GM13977 (cell line): ENCODE measurements around the gene SAXO1.

Experiments used
- DNase-seq: peaks from one replicate; pipeline ENCODE4 v3.0.0; 2012; ENCODE audit warnings: low spot score
- CTCF ChIP-seq: IDR thresholded peaks from 2 replicates; pipeline ENCODE4 v1.5.1; 2012; ENCODE audit warnings: mild to moderate bottlenecking, control low read depth; ENCODE audit not compliant: insufficient read depth; ENCODE audit errors: extremely low read depth, missing control alignments
- in situ Hi-C: fragments of 300-500 bp; cut with MboI; formaldehyde crosslinking; loops from one replicate; pipeline ENCODE4 v1.12.0; 2022; ENCODE audit warnings: low sequenced_read_pairs, low pct_unique_long_range_greater_than_20kb, mixed read lengths, inconsistent platforms; ENCODE audit not compliant: unreplicated experiment

SAXO1 gene

GRCh38 chr9:18951936-18952335, 81.1 kb downstream of the SAXO1 start:
- no peak for TF ChIP-seq CTCF

GRCh38 chr9:18947892-18948339, 85.1 kb downstream of the SAXO1 start:
- no peak for TF ChIP-seq CTCF
- no peak for DNase-seq
- in situ Hi-C loops = no loop called here

More at GRCh38 chr9:18951936-18952335, 81.1 kb downstream of the SAXO1 start:
- in situ Hi-C loops = no loop called here
- DNase-seq = no peak

- in situ Hi-C loops = no loop called here
- TF ChIP-seq CTCF = no peak
- DNase-seq = no peak
These were observed 90.2 kb downstream of the SAXO1 start for GRCh38 chr9:18942801-18943200.

- TF ChIP-seq CTCF = no peak
- no peak for DNase-seq
- in situ Hi-C loops = no loop called here
These were observed 91.8 kb downstream of the SAXO1 start for GRCh38 chr9:18941060-18941740.

GRCh38 chr9:18939943-18940342, 93.1 kb downstream of the SAXO1 start:
- in situ Hi-C loops = no loop called here
- TF ChIP-seq CTCF = no peak
- DNase-seq = no peak

GRCh38 chr9:18936094-18936871, 96.7 kb downstream of the SAXO1 start:
- in situ Hi-C loops = no loop called here
- no peak for TF ChIP-seq CTCF
- no peak for DNase-seq
